PFSK-1 (cell line): ENCODE measurements around the gene HDAC4.

Source experiments
- FOXP2 ChIP-seq: optimal IDR thresholded peaks from 2 replicates; pipeline ENCODE3; 2011; ENCODE audit warnings: borderline replicate concordance, control low read depth, inconsistent platforms; ENCODE audit not compliant: insufficient read depth; ENCODE audit errors: extremely low read length, extremely low read depth
- POLR2AphosphoS5 ChIP-seq: IDR thresholded peaks from 2 replicates; pipeline ENCODE4 v1.6.1; 2012; ENCODE audit warnings: low read depth, mild to moderate bottlenecking, control low read depth, low read length, moderate library complexity
- REST ChIP-seq, 2 experiments: IDR thresholded peaks; 2 replicates each; pipeline versions ENCODE4 v1.6.1 to v1.8.0; 2011 to 2012; ENCODE audit warnings: low read depth in 2 of 2, low read length in 2 of 2, control low read depth in 1 of 2, inconsistent platforms in 1 of 2, mild to moderate bottlenecking in 1 of 2, moderate library complexity in 1 of 2; ENCODE audit not compliant: insufficient read depth in 1 of 2
- SIN3A ChIP-seq: IDR thresholded peaks from 2 replicates; pipeline ENCODE4 v1.6.1; 2012; ENCODE audit warnings: mild to moderate bottlenecking, low read length, moderate library complexity, borderline replicate concordance; ENCODE audit not compliant: insufficient read depth

- TF ChIP-seq FOXP2: no peak
- no peak for TF ChIP-seq REST (IDR thresholded peaks at IDR 0.05; ENCODE audit: insufficient read depth in 1 of 2, low read depth in 2 of 2, low read length in 2 of 2)
- no peak for TF ChIP-seq POLR2AphosphoS5
- TF ChIP-seq SIN3A: no peak
These were observed 10.9 kb upstream of the HDAC4 start for GRCh38 chr2:239411549-239412319.
